ENCODE data around the gene FBXW8.
"Not testable (repeated sequence)": the region's sequence is repeated elsewhere in the genome, so short reads cannot be mapped to it uniquely, and the experiment has no call there.

FBXW8 gene

DNA sequence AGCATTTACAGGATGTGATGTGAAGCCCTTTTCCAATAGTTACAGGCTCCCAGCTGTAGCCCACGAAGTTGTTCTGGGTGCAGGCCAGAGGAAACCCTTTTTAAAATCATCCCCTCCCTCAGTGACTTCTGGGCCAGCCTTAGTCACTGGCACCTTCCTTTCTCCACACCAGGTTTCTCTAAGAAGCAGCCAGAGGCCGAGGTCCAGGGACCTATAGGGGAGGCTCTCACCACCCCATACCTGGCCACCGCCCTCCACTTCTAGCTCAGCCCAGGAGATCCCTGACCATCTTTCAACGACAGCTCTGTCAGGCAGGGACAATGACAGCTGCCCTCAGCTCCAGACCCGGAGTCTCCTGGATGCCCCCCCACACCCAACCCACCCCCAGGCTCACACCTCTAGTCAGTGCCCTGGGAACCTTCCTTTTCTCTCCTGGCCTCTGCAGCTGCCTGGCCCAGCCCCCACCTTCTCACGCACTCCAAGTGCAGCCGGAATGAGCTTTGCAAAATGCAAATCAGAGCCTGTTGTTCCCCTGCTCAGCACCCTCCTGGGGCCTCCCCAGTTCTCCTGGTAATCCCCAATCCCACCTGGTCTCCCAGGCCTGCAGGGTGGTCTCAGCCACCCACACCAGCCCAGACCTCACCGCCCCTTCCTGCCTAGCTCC, 141.8 kb downstream of the FBXW8 start:
- TF ChIP-seq, protein P1, sequence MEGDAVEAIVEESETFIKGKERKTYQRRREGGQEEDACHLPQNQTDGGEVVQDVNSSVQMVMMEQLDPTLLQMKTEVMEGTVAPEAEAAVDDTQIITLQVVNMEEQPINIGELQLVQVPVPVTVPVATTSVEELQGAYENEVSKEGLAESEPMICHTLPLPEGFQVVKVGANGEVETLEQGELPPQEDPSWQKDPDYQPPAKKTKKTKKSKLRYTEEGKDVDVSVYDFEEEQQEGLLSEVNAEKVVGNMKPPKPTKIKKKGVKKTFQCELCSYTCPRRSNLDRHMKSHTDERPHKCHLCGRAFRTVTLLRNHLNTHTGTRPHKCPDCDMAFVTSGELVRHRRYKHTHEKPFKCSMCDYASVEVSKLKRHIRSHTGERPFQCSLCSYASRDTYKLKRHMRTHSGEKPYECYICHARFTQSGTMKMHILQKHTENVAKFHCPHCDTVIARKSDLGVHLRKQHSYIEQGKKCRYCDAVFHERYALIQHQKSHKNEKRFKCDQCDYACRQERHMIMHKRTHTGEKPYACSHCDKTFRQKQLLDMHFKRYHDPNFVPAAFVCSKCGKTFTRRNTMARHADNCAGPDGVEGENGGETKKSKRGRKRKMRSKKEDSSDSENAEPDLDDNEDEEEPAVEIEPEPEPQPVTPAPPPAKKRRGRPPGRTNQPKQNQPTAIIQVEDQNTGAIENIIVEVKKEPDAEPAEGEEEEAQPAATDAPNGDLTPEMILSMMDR (conservative IDR thresholded peaks at IDR 0.05; ENCODE audit: low read depth, low read length), result no peak
- DNase-seq (ENCODE audit: low read depth), result no peak
- no peak overlapping the region for H3K4me3 ChIP-seq (ENCODE audit: low read length)

DNA sequence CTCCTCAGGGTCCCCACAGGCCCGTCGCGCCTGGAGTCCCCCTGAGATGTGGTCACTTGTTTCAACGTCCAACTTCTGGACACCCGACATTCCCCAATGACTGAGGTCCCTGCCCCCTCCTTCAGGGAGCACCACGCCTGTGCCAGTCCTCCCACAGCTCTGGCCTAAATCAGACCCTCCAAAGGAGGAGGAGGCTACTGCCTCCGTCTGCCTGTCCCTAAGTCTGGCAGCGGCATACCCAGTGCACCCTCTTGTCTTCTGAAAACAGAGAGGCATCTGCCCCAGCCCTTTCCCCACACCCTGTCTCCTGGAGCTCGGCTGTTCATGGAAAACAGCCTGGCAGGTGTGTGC, 142.3 kb downstream of the FBXW8 start:
- no peak for DNase-seq (ENCODE audit: low read depth)
- H3K4me3 ChIP-seq (ENCODE audit: low read length), result no peak overlapping the region
- TF ChIP-seq, protein P1 (conservative IDR thresholded peaks at IDR 0.05; ENCODE audit: low read depth, low read length), result no peak

DNA sequence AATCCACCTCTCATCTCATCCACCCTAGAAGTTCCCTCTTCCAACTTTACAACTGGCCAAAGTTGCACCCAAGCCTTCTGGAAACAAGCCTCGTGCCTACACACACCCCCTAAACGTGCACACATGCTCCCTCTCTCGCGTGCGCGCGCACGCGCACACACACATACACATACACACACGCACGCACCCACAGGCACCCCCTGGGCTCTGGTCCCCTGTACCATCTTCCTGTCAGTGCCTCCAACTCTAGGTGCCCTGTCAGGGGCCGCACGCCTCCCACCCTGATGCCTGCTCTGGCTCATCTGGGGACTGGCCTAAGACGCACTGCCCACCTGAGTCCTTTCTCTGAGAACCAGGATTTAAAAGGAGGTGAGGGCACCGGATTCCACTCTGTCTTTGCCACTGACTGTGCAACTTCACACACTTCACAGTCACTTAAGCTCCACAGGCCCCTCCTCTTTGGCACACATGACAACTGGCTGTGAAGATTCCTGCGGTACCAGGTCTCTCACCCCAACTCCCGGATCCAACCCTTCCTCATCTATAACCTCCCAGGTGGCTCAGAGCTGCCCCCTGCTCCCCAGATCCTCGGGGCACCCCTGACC, 142.9 kb downstream of the FBXW8 start:
- no peak overlapping the region for H3K4me3 ChIP-seq (ENCODE audit: low read length)
- TF ChIP-seq, protein P1 (conservative IDR thresholded peaks at IDR 0.05; ENCODE audit: low read depth, low read length), result no peak
- no peak for DNase-seq (ENCODE audit: low read depth)

DNA sequence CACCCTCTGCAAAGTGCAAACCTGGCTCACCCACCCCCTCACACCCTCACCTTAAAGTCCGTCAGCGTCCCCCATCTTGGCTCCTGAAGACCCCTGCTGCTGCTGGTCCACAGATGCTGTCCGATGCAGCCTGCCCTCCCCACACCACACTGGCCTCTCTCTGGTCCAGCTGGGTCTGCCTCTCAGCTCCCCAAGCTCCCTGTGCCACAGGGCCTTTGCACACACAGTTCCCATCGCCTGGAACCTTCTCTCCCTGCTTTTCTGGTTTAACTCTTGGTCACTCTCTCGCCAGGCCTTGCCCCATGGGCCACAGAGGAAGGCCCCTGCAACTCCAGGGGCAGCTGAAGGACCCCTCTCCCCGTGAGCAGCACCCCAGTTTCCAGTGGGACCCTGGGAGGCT, 143.5 kb downstream of the FBXW8 start:
- TF ChIP-seq, protein P1 (conservative IDR thresholded peaks at IDR 0.05; ENCODE audit: low read depth, low read length), result no peak
- no peak overlapping the region for H3K4me3 ChIP-seq (ENCODE audit: low read length)
- no peak for DNase-seq (ENCODE audit: low read depth)

DNA sequence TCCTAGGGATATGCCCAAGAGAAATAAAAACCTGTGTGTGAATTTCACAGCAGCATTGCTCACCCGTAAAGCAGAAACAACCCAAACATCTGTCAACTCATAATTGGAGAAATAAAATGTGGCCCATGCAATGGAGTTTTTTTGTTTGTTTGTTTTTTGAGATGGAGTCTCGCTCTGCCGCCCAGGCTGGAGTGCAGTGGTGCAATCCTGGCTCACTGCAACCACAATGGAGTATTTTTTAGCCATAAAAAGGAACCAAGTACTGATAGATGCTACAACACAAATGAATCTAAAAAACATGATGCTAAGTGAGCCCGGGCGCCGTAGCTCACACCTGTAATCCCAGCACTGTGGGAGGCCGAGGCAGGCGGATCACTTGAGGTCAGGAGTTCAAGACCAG, 146.9 kb downstream of the FBXW8 start:
- H3K4me3 ChIP-seq (ENCODE audit: low read length); DNase-seq (ENCODE audit: low read depth): not testable (repeated sequence)

DNA sequence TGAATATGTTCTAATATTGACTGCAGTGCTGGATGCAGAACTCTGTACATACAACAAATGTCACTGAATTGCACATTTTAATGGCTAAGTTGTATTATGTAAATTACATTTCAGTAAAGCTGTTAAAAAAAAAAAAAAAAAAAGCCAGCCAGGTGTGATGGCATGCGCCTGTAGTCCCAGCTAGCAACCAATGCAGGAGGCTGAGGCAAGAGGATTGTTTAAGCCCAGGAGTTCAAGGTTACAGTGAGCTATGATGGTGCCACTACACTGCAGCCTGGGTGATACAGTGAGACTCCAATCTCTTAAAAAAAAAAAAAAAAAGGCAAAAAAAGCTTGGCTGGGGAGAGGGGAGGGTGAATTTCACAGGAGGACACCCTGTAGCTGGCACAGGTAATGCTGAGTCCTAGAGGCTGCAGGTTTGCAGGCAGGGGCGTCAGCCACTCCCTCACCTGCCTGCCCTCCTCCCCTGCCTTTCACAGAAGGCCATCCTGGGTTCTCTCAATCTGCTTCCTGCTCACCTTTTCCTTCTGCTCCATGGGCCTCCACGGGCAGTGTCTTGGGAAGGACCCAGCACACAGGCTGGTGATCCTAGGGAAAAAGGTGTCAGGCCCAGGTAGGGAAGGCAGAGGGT, 147.8 kb downstream of the FBXW8 start:
- H3K4me3 ChIP-seq (ENCODE audit: low read length), result no peak overlapping the region
- no peak for DNase-seq (ENCODE audit: low read depth)
- TF ChIP-seq, protein P1 (conservative IDR thresholded peaks at IDR 0.05; ENCODE audit: low read depth, low read length), result no peak

DNA sequence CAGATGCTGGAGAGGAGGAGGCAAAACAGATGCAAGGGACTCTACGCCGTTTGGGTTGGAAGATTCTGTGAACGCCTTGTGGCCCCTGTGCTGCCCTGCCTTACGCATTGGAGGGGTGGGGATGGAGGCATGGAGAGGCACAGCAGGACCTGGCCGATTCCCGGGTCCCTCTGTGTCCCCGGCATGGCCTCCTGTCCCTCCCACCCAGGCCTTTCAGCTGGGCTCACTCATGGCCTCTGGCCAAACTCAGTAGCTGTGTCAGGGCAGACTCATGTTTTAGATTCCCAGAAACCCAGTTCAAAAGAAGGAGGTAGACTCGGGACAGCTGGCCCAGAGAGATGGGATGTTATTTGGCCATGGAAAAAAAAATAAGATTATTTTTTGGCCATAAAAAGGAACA, 148.4 kb downstream of the FBXW8 start:
- no peak for DNase-seq (ENCODE audit: low read depth)
- TF ChIP-seq, protein P1 (conservative IDR thresholded peaks at IDR 0.05; ENCODE audit: low read depth, low read length), result no peak
- H3K4me3 ChIP-seq (ENCODE audit: low read length), result no peak overlapping the region
